Measurements from ENCODE around the gene UBE4A.

UBE4A gene, protein sequence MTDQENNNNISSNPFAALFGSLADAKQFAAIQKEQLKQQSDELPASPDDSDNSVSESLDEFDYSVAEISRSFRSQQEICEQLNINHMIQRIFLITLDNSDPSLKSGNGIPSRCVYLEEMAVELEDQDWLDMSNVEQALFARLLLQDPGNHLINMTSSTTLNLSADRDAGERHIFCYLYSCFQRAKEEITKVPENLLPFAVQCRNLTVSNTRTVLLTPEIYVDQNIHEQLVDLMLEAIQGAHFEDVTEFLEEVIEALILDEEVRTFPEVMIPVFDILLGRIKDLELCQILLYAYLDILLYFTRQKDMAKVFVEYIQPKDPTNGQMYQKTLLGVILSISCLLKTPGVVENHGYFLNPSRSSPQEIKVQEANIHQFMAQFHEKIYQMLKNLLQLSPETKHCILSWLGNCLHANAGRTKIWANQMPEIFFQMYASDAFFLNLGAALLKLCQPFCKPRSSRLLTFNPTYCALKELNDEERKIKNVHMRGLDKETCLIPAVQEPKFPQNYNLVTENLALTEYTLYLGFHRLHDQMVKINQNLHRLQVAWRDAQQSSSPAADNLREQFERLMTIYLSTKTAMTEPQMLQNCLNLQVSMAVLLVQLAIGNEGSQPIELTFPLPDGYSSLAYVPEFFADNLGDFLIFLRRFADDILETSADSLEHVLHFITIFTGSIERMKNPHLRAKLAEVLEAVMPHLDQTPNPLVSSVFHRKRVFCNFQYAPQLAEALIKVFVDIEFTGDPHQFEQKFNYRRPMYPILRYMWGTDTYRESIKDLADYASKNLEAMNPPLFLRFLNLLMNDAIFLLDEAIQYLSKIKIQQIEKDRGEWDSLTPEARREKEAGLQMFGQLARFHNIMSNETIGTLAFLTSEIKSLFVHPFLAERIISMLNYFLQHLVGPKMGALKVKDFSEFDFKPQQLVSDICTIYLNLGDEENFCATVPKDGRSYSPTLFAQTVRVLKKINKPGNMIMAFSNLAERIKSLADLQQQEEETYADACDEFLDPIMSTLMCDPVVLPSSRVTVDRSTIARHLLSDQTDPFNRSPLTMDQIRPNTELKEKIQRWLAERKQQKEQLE

DNA sequence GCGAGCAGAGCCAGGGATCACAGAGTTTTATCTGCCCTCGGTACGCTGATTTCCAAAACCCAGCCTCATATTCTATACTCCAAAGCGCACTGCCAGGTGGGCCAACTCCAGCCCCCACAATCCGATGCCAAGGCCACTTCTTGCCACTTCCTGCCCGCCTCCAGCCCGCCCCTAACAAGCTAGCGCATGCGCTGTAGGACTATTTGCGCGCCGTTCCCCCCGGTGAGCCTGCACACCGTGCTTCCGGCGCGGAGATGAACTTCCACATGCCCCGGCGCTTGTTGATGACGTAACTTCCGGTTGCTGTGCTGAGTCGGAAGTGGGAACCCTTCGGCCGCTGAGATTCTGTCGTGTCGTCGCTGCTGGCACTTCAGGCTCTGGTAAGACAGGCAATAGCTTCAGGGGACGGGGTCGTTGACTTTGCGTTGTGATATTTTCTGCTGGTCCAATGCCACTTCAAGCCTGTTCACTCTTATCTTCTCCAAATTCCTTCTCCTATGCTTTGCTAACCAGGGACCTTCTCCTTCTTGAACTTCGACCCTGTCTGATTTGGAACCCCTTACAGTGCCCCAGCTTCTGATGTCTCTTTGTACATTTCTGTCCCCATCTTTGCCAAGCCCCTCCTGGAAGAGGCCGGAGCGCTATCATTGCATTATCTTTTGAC lies at the start of gene UBE4A:
Gene UBE4A, plus strand, starts transcription at position 306 of the 664 bp plus-strand sequence. CDS start 5,481 bp downstream, outside the sequence.
- peak; percentile 95 for DNase-seq

DNA sequence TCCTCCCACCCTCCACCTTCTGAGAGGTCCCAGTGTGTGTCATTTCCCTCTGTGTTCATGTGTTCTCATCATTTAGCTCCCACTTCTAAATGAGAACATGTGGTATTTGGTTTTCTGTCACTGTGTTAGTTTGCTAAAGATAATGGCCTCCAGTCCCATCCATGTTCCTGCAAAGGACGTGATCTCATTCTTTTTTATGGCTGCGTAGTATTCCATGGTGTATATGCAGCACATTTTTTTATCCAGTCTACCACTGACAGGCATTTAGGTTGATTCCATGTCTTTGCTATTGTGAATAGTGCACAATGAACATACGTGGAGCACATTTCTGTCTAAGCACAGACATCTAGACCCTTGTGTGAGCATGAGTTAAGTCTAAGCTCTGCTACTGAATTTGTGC lies 49.1 kb upstream of the UBE4A start:
- DNase-seq = no peak

DNA sequence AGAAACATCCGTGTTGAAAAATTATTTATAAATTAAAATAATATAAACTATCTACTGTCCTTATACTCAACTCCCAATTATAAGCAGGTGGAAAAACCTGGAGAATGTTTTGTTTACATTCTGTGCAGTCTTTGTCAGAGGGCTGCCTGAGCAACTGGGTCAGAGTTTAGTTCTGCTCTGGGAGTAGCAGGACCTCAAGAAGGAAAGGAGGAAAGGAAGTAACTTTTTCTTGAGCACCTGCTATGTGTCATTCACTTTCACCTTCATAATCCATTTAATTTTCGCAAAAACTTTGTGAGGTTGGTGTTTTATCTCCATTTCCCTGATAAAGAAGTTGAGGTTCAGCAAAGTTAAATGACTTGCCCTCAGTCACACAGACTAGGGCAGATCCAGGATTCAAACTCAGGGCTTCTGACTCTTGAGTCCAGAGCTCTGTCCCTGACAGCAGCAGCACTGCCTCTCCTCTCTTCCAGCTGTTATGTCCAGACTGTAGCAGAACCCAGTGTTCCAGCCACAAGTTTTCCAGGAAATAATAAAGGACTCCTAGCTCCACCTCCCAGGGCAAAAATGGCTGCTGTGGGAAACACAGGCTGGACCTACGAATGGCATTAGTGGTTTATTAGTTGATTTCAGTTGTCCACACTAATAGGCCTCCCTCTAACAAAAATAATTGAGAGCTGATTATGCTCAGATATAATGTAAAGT lies 48.5 kb upstream of the UBE4A start:
- no peak for DNase-seq

DNA sequence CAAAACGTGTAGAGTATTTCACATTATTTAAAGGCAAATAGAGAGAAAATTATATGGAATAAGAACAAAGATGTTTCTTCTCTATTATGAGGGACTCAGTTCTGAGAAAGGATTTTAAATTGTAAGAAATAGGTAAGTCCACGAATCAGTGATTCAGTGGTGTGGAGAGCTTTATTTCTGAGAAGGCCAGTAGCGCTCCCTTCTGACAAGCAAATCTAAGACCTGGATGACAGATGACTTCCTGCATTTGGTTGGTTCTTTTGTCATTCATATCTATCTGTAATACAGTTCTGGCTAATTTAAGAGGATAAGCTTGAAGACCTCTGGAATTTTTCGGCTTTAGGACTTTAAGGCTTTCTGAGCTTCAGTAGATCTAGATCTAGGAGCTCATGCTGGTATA lies 47.9 kb upstream of the UBE4A start:
- no peak for DNase-seq

DNA sequence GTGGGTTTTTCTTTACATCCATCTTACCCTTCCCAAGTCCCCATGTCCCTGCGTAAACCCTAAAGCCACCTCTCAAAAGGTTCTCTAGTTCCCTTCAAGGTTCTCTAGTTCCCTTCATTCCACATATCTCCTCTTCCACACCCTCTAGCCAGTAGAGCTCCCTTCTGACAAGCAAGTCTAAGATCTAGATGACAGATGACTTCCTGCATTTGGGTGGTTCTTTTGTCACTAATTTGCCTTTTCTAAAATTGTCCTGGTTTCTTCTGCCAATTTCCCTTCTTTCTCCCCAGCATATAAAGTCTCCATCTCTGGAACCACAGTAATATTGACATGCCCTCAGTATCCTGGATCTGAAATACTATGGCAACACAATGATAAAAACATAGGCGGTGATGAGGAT lies 47.1 kb upstream of the UBE4A start:
- DNase-seq = no peak

DNA sequence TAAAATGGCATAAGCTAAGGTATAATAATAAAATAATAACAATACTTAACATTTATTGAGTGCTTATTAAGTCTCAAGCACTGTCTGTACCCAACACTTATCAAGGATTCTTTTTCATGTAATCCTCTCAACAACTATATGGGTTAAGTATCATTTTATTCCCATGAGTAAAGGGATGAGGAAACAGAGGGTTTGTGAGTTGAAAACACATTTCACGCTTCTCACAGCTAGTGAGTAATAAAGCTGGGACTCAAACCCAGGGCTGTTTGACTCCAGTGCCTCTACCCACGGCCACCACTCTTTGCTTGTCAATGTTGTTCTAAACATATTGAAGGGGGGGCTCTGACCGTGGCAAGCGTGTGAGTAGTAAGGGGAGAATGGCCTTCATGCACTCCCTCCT lies 46.2 kb upstream of the UBE4A start:
- DNase-seq = no peak

DNA sequence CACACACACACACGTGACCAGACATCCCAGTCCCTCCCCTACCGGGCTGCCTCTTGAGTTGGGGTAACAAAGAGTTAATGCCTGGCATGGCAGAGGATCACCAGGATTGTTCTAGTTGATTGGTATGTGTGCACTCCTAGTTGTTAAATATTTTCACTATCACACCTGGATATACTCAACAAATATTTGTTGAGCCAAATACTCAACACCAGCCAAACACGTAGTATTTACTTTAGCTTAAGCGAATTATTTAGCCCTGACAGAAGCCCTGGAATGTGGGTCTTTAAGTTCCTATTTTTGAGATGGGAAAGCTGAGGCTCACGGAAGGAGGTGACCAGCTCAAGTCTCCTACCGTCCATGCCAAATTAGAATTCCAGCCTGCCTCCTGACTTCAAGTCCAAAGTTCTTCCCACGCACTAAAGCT lies 44.4 kb upstream of the UBE4A start:
- DNase-seq = no peak

DNA sequence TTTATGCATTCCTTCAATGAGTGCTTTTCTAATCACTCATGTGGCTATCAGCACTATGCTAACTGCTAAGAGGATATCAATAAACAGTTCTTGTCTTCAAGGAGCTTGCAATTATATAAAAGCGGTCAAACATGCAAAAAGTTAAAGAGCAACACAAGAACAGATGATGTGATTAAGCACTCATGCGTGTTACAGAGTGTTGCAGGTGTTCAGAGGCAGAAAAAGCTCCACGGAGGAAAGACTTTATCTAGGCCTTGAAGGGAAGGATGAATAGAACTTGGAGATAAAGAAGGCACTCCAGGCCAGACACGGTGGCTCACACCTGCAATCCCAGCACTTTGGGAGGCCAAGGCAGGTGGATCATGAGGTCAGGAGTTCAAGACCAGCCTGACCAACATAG lies 41.3 kb upstream of the UBE4A start:
- DNase-seq = no peak

DNA sequence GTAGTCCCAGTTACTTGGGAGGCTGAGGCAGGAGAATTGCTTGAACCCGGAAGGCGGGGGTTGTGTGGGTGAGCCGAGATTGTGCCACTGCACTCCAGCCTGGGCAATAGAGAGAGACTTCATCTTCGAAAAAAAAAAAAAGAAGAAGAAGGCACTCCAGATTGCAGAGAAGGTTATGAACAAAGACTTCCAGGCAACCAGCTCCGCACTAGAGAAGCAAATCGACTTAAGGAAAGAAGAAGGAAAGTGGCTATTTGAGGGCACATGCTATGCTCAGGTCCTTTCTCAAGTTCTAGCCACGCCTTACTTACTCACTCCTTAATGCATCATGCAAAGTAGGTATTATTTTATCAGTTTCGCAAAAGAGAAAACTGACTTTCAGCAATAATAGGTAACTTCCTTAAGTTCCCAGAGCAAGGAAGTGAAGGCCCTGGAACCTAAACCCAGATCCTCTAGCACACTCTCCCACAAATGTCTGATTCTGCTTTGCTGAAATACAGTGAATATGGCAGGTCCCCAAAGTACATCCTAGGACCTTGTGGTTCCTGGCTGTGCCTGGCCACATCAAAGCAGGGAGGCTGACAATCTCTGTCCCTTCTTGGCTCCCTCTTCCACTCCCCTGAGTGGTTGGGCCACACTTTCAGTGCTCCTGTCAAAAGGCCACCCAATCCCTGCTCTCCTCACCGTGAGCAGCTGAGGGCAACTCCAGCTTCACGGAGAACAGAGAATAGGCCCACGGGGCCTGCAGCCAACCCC lies 40.6 kb upstream of the UBE4A start:
- DNase-seq = no peak

DNA sequence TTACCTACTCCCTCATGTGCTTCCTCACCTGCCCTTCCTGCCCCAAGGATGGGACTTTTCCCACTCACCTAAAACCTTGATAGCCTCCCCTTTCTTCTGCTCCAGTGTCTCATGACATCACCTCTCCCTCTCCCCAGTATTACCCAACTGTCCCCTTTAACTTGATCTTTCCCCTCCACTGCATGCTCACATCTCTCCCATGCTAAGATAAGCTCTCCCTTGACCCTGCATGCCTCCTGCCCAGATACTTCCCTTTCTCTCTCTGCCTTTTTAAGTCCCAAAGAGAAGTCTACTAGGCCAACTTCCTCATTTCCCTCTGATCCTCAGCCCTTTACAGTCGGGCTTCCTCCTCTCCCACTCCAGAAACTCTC lies 40.1 kb upstream of the UBE4A start:
- no peak for DNase-seq

DNA sequence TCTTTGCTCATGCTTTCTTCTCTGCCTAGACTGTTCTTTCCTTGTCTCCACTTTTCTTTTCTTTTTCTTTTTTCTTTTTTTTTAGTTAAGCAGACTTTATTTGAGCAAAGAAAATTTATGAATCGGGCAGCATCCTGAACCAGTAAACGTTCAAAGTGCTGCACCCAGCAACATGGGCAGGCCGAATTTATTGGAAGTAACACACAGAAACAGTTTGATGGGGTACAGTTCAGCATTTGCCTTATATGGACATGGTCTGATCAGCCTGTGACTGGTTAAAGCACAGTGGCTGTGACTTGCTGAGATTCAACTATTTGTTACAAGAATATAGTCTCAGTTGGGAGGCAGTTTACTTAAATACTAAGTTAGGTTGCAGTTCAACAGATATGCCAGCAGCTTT lies 38.9 kb upstream of the UBE4A start:
- DNase-seq = no peak

DNA sequence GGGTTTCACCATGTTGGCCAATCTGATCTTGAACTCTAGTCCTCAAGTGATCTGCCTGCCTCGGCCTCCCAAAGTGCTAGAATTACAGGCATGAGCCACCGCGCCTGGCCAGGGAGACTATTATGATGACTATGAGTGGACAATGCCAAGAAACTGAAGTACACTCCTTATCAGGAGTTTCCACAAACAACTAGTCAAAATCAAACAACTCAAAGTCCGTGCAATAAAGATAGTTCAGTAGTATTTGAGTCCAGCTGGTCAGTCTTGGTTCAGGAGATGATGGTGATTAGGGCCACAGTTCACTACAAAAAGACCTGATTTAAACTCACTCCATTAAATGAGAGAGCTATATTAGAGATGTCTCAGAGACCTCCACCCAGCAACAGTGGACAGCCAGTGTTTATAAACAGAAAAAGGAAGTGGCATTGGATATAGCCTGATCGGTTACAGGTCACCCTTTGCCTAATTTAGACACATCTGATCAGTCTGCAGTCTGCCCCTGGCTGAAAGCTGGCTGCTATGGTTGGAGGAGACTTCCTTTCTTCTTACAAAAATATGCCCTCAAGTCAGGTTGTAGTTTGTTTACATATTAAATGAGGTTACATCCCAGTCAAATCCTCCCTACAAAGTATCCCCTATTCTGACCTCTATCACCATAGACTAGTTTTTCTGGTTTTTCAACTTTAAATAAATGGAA lies 37.9 kb upstream of the UBE4A start:
- DNase-seq = no peak

DNA sequence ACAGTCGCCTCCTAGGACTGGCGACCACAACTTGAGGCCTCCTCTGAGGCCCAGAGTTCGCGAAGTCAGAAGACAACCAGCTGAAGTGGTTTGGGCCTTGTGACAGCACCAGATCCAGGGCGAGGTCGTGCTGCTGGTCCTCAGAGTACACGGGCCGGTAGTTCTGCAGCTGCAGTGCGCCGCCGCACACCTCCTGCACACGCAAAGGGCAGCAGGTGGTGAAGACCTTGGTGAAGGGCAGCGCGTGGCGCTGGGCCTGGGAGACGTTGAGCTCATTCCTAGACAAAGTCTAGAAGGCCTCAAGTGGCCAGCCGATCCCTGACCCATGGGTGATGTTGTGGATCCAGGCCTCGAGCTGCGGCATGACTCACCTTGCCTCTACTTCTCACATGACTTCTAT lies 36.7 kb upstream of the UBE4A start:
- no peak for DNase-seq

DNA sequence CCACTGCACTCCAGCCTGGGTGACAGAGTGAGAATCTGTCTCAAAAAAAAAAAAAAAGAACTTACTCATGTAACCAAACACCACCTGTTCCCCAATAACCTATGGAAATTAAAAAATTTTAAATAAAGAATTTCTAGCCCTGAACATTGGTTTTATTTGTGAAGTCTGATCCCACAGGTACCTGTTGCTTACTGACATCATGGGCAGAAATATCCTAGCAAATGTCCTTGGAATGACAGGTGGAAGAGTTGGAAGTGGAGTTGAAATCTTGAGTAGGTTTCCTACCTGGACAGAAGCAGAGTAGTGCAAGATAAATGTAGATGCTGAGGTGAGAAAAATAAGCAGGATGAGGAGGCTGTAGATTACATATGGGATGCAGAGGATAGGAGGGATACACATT lies 34.1 kb upstream of the UBE4A start:
- no peak for DNase-seq

DNA sequence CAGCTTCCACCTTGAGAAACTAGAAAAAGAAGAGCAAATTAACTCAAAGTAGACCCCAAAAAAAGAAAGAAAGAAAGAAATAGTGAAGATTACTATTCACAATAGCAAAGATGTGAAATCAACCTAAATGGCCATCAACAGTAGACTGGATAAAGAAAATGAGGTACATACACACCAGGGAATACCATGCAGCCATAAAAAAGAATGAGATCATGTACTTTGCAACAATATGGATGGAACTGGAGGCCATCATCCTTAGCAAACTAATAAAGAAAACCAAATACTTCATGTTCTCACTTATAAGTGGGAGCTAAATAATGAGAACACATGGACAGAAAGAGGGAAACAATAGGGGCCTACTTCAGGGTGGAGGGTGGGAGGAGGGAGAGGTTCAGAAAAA lies 30.7 kb upstream of the UBE4A start:
- no peak for DNase-seq

DNA sequence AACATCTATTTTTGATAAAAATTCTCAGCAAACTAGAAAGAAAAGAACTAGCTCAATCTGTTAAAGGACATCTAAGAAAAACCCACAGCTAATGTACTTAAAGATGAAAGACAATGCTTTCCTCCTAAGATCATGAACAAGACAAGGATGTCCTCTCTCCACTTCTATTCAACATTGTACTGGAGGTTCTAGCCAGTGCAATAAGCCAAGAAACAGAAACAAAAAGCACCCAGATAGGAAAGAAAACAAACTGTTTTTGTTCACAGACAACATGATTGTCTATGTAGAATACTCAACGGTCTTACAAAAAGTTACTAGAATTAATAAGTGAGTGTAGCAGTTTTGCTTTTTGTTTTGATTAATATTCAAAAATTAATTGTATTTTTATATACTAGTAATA lies 24.7 kb upstream of the UBE4A start:
- DNase-seq = no peak

DNA sequence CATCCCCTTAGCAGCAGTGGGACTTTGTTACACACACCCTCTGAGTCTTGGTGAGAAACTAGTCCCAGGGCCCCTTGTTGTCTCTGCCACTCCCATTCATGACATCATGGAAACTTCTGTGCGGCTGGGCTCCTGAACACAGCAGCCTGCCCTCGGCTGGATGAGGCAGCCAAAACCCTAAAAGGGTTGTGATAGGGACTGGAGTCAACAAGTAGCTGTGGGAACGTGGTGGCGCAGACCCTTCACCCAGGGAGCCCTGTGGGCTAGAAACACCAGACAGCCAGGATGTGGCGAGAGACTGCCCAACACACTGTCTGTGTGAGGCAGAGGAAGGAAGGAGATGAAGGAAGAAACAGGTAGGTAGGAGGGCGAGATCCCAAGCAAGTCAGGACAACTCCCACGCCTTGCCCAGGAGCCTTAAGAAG lies 20.8 kb upstream of the UBE4A start:
- DNase-seq = no peak

DNA sequence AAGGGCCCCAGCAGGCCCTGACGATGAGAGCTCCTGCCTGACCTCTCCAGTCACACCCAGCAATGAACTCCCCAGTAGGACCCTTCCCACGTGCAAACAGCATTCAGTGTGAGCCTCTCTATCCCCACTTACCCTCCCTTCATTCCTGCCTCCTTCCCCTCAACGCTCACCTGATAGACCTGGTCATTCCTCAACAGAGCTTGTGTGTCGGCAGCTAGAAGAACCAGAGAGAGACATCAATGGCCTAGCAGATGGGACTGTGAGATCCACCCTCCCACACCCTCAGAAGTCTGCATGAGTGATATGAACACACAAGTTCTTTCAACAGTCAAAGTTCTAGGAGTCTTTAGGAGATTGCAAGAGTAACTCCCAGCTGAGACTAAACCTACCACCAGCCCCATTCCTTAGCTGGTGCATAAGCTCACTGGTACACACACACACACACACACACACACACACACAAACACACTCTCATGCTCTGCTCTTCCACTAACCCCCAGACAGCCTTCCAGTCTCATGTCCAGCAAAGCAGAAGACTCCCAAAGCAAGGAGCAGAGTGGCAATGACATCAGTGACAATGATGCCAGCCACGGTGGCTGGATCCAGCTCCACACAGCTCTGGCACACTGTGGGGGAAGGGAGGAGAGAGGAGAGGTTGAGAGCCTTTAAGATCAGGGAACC lies 20.0 kb upstream of the UBE4A start:
- DNase-seq = no peak

DNA sequence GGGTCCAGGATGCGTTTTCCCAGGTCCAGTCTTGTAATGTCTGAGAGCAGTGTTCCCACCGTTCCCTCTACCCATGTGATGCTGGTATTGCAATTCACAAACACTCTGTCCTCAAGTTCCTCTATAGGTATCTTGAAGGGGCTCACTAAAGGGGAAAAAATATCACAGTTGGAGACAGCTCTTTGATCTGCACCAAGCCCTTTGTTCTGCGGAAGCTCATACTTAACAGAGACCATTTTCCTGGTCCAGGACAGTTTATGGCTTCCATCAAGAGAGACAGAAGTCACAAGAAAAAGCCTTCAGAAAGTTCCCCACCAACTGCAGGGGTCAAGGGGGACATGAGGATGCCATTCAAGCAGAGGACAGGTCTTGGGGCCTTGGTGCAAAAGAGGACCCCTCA lies 19.0 kb upstream of the UBE4A start:
- no peak for DNase-seq

DNA sequence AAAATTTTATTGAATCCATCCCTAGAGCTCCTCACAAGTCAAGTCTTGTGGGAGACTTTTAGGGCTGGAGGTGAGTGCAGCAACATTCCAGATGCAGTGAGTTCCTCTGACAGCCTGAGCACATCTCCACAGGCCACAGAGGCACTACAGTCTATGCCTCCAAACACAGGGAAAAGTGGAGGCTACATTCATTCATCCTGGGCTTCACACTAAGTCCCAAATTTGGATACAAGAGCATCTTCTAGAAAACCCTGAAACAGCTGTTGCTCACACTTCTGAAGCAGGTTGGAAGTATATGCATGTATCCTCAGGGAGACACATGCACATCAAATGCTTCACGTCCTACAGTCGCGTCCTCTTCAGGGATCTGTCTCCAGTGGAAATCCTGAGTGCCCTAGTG lies 18.1 kb upstream of the UBE4A start:
- DNase-seq = no peak
